ENCODE measurements around the gene PTGER1. TPM values are rescaled to one million over a fixed set of nuclear protein-coding genes. Genes with fewer than 3 reads are reported as not detected.

Gene PTGER1
- total and polyA plus RNA-seq, 12 donors = 0.16 to 0.17 TPM; not detected in 10

GRCh38 chr19:14494411-14494810 is 19.3 kb upstream of the PTGER1 start:
- intact Hi-C loops (cut with DNase I) = no loop called here
- ATAC-seq = no peak
- Histone ChIP-seq H3K4me3 (peak overlapping the region in 1 of 10 donors; percentile 84), H3K9me3 (no peaks in the 10 kb centered on the region), H3K4me1 (peaks cover 3 to 36% (median 27%) of the 10 kb centered on the region in 9 donors), H3K27me3 (no peaks in the 10 kb centered on the region), H3K27ac (peak overlapping the region in 1 of 10 donors; percentile 31), H3K36me3 (peaks cover 0 to 35% (median 10%) of the 10 kb centered on the region in 9 donors)
- no peak for TF ChIP-seq CTCF (IDR thresholded peaks at IDR 0.05)
- WGBS, 2 donors = 86 to 91% methylated on average over 4 of the region's 4 CpGs
- no peak for DNase-seq

- no peak for DNase-seq
- Histone ChIP-seq H3K4me3 (no peak overlapping the region), H3K27ac (no peak overlapping the region), H3K4me1 (peaks cover 3 to 34% (median 27%) of the 10 kb centered on the region in 9 donors), H3K9me3 (no peaks in the 10 kb centered on the region), H3K36me3 (peaks cover 0 to 51% (median 15%) of the 10 kb centered on the region in 9 donors), H3K27me3 (no peaks in the 10 kb centered on the region)
- TF ChIP-seq CTCF (IDR thresholded peaks at IDR 0.05) = no peak
- 77 to 87% methylated on average over 5 of the region's 5 CpGs for WGBS, 2 donors
- intact Hi-C loops (cut with DNase I) = no loop called here
- no peak for ATAC-seq
These were observed 17.7 kb upstream of the PTGER1 start for GRCh38 chr19:14492756-14493337.

GRCh38 chr19:14487370-14488125 is 12.4 kb upstream of the PTGER1 start:
- H3K36me3 ChIP-seq = peaks cover 0 to 88% (median 15%) of the 10 kb centered on the region in 9 donors
- no peak for ATAC-seq
- no peak for DNase-seq
- no peak overlapping the region for H3K4me3 ChIP-seq
- no peaks in the 10 kb centered on the region for H3K27me3 ChIP-seq
- H3K4me1 ChIP-seq = peaks cover 0 to 6% (median 0%) of the 10 kb centered on the region in 9 donors
- 95% methylated on average over 16 of the region's 16 CpGs for WGBS, 2 donors
- TF ChIP-seq CTCF (IDR thresholded peaks at IDR 0.05) = no peak
- H3K27ac ChIP-seq = no peak overlapping the region
- intact Hi-C loops (cut with DNase I) = loop anchor here in 3 of 10 donors (10.0 kb wide), 1 partner anchor 343 kb away; no protein-coding TSS in a partner anchor
- no peaks in the 10 kb centered on the region for H3K9me3 ChIP-seq

GRCh38 chr19:14482172-14482941 is 7.2 kb upstream of the PTGER1 start:
- peaks cover 0 to 86% (median 27%) of the 10 kb centered on the region in 9 donors for H3K36me3 ChIP-seq
- 94 to 97% methylated on average over 17 to 18 of the region's 18 CpGs for WGBS, 2 donors
- H3K27ac ChIP-seq = no peak overlapping the region
- TF ChIP-seq CTCF (IDR thresholded peaks at IDR 0.05) = no peak
- intact Hi-C loops (cut with DNase I) = loop anchor here in 3 of 10 donors (10.0 kb wide), 1 partner anchor 338 kb away; no protein-coding TSS in a partner anchor
- H3K9me3 ChIP-seq = no peaks in the 10 kb centered on the region
- no peak overlapping the region for H3K4me3 ChIP-seq
- ATAC-seq = no peak
- peaks cover 0 to 16% (median 3%) of the 10 kb centered on the region in 9 donors for H3K4me1 ChIP-seq
- no peak for DNase-seq
- no peaks in the 10 kb centered on the region for H3K27me3 ChIP-seq

All from heart right ventricle (tissue), 16 donors.